HuH-7.5 (cell line): ENCODE results near the gene RASGRP1.

ENCODE experiments used
- DNase-seq: peaks from one replicate; pipeline ENCODE4 v3.0.0; 2011; ENCODE audit warnings: low spot score

Gene RASGRP1

GRCh38 chr15:38565287-38565670, 665 bp upstream of the RASGRP1 start:
- DNase-seq: no peak

DNA sequence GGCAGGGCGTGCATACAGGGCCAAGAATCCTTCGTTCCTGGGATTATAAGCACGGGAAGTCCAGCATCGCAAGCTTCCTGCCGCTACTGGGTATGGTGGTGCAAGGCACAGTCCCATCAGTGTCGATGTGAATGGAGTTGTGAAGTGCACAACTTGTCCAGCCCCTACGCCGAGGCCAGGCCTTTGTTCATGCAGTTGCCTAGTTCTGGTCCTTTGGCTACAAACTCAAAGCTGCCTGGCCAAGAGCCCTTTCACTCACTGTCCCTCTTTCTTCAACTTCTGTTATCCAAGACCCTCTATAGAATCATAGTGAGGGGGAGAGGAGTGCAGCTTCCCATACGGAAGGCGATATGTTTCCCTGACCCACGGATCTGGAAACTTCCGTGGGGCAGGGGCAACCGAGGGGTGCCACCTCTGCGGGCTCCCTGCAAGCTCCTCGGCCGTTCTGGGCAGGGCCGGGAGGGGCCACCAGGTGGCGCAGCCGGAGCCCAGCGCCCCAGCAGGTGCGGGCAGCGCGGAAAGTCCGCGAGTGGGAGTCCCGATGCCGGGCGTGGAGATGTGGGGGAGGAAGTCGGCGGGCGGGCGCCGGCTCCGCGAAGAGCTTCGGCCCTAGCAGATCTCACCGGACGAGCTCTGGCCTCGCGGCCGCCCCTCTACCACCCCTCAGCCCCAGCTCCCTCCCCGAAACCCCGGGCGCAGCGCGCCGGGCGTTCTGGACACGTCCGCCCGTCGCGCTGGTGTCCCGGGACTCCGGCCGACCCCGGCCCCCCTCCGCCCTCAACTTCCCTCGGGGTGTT, 693 bp downstream of the RASGRP1 start:
- peak; percentile 39 for DNase-seq

GRCh38 chr15:38562278-38562677, 2.3 kb downstream of the RASGRP1 start:
- no peak for DNase-seq

- no peak for DNase-seq
Measured at GRCh38 chr15:38560456-38560926, 4.1 kb downstream of the RASGRP1 start.

DNA sequence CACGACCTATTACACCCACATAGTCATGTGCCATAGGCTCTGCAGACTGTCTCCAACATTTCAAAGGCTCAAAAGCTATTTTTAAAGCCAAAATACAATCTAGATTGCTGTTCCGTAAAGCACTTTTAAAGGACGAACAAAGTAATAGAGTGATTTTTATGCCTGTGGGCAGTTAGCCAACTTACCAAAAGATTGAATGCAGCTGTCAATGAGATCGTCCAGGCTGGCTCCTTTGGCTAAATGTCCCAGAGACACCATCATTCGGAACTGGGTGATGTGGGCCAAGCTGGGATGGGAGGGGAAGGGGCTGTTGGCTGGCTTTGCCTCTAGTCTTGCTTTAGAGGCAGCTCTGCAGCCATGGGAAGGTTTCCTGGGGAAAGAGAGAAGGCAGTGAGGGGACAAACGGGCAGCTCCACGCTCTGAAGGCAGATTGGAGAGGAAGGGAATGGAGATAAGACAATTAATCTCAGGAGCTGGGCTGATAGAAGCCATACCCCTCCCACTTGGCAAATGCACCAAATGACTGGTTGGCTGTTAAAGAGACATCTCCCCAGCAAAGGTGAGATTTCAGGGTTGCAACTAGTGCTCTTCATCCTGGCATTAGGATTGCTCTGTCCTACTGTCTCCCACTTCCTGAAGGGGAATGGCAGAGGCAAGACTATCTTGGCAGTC, 4.8 kb downstream of the RASGRP1 start:
- DNase-seq: no peak

DNA sequence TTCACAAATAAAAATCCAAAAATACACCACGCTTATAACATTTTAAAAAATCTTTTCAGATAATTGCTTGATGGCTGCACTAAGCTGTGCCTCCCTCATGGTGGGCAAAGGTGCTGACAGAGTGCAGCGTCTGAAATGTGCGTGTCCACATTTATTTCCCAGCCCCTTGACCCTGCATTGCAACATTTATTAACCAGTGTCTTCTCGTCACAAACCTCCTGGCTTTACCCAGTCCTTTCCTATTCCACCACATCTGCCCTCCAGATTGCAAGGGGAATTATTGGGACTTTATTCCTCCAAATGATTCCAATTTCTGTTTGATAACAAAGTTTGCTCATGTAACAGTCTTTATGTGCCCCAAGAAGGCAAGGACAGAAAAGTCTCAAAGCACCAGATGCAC, 5.5 kb downstream of the RASGRP1 start:
- no peak for DNase-seq

DNA sequence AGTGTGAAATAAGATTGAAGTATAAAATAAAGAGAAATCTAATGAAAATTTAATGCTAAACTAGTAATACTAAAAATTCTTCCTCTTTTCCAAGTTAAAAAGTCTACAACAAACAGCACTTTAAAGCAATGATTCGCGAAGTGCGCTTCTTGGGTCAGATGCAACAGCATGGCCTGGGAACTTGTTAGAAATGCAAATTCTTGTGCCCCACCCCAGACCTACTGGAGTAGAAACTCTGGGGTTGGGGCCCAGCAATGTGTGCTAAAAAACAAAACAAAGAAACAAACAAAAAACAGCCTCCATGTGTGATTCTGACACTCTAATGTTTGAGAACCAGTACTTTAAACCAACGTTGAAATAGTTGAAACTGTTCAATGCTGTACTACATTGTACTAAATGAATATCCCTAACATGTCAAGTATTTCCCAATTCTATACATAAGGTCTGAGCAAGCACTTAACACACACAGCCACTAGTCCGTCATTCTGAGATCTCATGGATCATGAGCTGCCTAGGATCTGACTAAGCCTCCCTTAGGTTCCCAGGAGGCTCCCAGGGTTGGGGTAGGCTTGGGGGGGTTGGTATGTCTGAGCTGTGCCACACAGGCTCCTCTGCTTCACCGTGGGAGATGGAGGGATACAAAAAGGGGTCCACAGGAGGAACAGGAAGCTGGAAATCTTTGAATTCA, 6.1 kb downstream of the RASGRP1 start:
- DNase-seq: no peak

DNA sequence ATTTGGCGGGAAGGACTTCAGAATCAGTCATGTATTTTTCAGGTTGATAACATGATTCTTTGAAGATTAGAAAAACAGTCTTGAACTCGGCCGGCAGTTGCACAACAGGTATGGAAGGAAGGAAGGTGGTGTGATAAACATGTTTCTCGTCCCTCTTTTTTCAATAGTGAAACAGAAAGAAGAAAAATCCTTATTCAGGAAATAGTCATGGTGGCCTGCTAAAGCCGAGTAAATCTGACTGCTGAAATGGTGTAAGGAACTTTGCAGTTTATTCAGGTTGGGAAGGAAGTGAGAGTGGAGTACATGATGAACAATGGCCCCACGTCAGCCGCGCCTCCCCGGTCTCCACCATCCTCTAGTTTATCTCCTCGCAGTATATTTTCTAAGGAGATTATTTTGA, 6.7 kb downstream of the RASGRP1 start:
- no peak for DNase-seq

- no peak for DNase-seq
Measured at GRCh38 chr15:38555686-38556334, 8.8 kb downstream of the RASGRP1 start.

DNA sequence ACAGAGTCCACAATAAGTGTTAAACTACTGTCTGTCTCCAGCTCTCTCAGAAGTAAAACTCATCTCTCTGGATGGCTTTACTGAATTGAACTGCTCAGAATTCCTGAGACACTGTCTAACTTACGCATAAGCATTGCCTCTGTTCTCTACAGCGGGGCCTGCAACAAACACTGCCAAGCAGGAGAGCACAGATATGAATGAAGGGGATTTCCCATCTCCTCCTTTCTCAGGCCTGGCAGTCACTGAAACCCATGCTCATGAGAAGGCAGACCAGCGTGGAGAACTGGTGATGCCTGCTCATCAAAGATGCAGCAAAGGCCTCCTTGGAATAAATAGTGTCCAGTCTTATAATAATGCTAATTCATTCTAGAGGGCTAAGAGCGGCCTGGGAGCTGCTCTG, 10.3 kb downstream of the RASGRP1 start:
- no peak for DNase-seq

DNA sequence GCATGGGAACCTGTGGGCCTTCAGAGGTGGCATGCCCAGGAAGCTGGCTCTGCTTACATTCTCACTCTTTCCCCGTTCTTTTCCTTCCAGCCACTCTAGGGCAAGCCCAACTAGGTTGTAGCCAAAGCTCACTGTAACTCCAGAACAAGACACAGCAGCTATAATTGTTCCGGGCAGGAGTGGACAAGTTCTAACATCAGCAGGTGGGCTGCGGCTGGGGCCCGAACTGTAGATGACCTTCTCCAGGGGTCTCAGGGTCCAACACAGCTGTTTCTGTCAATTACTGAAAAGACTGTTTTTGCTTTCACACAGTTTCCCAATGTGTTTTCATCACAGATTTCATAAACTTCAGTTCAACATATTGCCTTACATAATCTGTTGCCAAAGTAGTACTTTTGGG, 11.5 kb downstream of the RASGRP1 start:
- no peak for DNase-seq

- no peak for DNase-seq
Measured at GRCh38 chr15:38551720-38552648, 12.6 kb downstream of the RASGRP1 start.

DNA sequence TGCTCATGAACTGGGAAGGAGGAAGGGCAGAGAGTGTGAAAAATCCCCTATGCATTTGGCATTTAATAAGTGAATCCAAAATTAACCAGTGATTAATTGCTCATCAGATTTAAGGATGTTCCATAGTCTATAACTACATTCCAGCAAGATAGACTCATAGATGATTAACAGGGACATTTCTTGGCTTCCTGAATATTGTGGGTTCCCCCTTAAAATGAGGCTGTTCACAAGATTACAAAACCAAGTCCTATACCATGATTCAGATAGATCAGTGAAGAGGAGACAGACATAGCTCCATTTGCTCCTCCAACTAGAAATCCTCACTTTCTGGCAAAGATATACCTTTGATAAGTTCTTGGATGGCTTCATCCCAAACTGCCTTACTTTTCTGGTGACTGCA, 15.4 kb downstream of the RASGRP1 start:
- no peak for DNase-seq

- DNase-seq: no peak
Measured at GRCh38 chr15:38547255-38547997, 17.2 kb downstream of the RASGRP1 start.

DNA sequence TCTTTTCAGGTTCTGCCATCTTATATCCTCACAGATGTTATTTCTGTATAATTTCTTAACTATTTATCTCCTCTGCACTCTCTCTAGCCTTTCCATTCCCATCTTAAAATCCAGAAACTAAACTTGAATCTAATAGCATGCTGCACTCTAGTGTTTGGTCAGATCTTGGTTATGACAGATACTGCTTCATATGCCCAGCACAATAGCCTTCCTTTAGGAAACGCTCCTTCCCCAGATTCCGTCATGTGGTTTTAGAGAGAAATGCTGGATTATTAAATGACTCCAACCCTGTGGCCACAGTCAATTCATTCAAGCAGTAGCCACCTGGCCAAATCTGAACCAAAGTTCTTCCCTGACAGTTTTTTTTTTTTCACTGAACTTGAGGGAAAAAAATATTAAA, 19.4 kb downstream of the RASGRP1 start:
- no peak for DNase-seq

- no peak for DNase-seq
Measured at GRCh38 chr15:38541026-38541425, 23.6 kb downstream of the RASGRP1 start.

DNA sequence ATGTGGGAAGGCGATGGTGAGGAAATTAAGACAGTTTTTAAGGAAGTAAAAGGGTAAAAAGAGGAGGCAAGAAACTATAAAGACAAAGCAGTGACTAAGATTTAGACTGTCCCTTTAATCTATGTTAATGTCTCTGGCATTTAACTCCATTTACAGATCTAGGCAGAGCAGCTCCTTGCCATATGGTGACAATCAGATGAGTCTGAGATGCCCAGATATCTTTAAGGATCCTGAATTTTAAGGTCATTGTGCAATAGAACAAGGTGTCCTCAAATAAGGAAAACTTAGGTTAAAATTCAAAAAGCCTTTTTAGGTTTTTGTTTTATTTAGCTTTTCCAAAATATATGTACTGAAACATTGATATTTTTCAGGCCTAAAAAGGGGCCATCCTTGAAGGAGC, 24.1 kb downstream of the RASGRP1 start:
- no peak for DNase-seq

GRCh38 chr15:38539008-38539343, 25.6 kb downstream of the RASGRP1 start:
- DNase-seq: no peak

- no peak for DNase-seq
Measured at GRCh38 chr15:38538328-38539007, 26.1 kb downstream of the RASGRP1 start.

DNA sequence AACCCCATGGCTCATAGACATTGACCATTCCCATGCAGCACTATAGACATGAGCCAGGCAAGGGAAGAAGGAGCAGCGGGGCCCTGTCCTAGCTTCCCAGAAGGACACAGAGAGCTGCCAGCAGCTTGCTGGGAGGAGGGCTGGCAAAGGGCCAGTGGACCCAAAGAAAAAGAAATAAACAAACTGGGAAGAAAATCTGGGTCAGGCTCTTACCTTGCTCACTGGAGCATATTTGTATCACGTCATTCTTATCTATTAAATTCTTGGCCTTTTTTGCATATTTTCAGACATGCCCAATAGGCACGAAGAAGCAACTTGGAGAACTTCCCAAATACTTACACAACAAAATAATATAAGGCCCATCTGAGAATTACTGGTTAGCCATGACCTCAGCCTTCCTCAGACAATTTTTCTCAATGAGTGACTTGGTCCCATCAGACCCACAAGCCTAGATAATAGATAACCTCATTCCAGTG, 28.4 kb downstream of the RASGRP1 start:
- no peak for DNase-seq
